ENCODE data around the gene SLX4IP. TPM values are rescaled to one million over a fixed set of nuclear protein-coding genes. Genes with fewer than 3 reads are reported as not detected.

Gene SLX4IP
- total and polyA plus RNA-seq, 4 donors, result 1.2 to 9.5 (median 4.3) TPM

- H3K9ac ChIP-seq (ENCODE audit: insufficient read depth in 1 of 2, low read length in 2 of 2), result no peak overlapping the region
- no peak overlapping the region for H3K27ac ChIP-seq (ENCODE audit: low read depth in 1 of 2, low read length in 1 of 2)
- no peak for TF ChIP-seq CTCF (IDR thresholded peaks at IDR 0.05; ENCODE audit: control extremely low read depth, extremely low read depth)
- peaks cover 0 to 5% (median under 1%) of the 10 kb centered on the region in 4 donors for H3K9me3 ChIP-seq (ENCODE audit: control insufficient read depth in 4 of 4, insufficient read depth in 3 of 4, low read length in 3 of 4)
- DNase-seq, result no peak
- H3K4me1 ChIP-seq (ENCODE audit: control insufficient read depth in 5 of 5, insufficient read depth in 5 of 5, low read length in 5 of 5), result peaks cover 0 to 22% (median 3%) of the 10 kb centered on the region in 5 donors
- no peak overlapping the region for H3K4me3 ChIP-seq
- no peaks in the 10 kb centered on the region for H3K27me3 ChIP-seq (ENCODE audit: control insufficient read depth in 3 of 3, insufficient read depth in 3 of 3, low read length in 2 of 3)
- ATAC-seq (ENCODE audit: insufficient read depth, low FRiP score), result no peak
- peaks cover 0 to 3% (median under 1%) of the 10 kb centered on the region in 4 donors for H3K36me3 ChIP-seq (ENCODE audit: control insufficient read depth in 4 of 4, insufficient read depth in 4 of 4, low read length in 4 of 4)
Measured at GRCh38 chr20:10462516-10462915, 27.4 kb downstream of the SLX4IP start.

DNA sequence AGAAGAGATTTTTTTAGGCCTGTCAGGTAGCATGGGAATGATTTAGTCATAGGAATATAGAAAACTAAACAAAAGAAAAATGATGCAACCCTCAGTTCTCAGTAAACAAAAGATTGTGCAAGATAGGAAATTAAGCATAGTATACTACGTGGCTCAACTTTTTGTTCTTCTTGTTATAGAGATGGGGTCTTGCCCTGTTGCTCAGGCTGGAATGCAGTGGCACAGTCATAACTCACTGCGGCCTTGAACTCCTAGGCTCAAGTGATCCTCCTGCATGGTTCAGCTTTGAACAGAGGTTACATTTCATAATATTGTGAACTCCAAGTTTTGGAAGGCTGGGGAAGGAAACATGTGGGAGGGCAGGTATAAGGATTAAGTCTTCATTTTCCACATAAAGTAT is 28.5 kb downstream of the SLX4IP start:
- Histone ChIP-seq H3K9ac (ENCODE audit: insufficient read depth in 1 of 2, low read length in 2 of 2) (no peak overlapping the region), H3K36me3 (ENCODE audit: control insufficient read depth in 4 of 4, insufficient read depth in 4 of 4, low read length in 4 of 4) (no peaks in the 10 kb centered on the region), H3K9me3 (ENCODE audit: control insufficient read depth in 4 of 4, insufficient read depth in 3 of 4, low read length in 3 of 4) (peaks cover 0 to 2% (median under 1%) of the 10 kb centered on the region in 4 donors), H3K27ac (ENCODE audit: low read depth in 1 of 2, low read length in 1 of 2) (no peak overlapping the region), H3K27me3 (ENCODE audit: control insufficient read depth in 3 of 3, insufficient read depth in 3 of 3, low read length in 2 of 3) (no peaks in the 10 kb centered on the region), H3K4me3 (no peak overlapping the region), H3K4me1 (ENCODE audit: control insufficient read depth in 5 of 5, insufficient read depth in 5 of 5, low read length in 5 of 5) (peaks cover 0 to 27% (median 5%) of the 10 kb centered on the region in 5 donors)
- WGBS, 2 donors, result 58 to 74% methylated on average over 2 of the region's 2 CpGs
- DNase-seq, result no peak
- TF ChIP-seq CTCF (IDR thresholded peaks at IDR 0.05; ENCODE audit: control extremely low read depth, extremely low read depth), result no peak
- no peak for ATAC-seq (ENCODE audit: insufficient read depth, low FRiP score)

- Histone ChIP-seq H3K9ac (ENCODE audit: insufficient read depth in 1 of 2, low read length in 2 of 2) (no peak overlapping the region), H3K27ac (ENCODE audit: low read depth in 1 of 2, low read length in 1 of 2) (no peak overlapping the region), H3K27me3 (ENCODE audit: control insufficient read depth in 3 of 3, insufficient read depth in 3 of 3, low read length in 2 of 3) (no peaks in the 10 kb centered on the region), H3K36me3 (ENCODE audit: control insufficient read depth in 4 of 4, insufficient read depth in 4 of 4, low read length in 4 of 4) (no peaks in the 10 kb centered on the region), H3K4me3 (no peak overlapping the region), H3K4me1 (ENCODE audit: control insufficient read depth in 5 of 5, insufficient read depth in 5 of 5, low read length in 5 of 5) (peaks cover 0 to 34% (median 5%) of the 10 kb centered on the region in 5 donors), H3K9me3 (ENCODE audit: control insufficient read depth in 4 of 4, insufficient read depth in 3 of 4, low read length in 3 of 4) (peaks cover 0 to 2% (median 0%) of the 10 kb centered on the region in 4 donors)
- TF ChIP-seq CTCF (IDR thresholded peaks at IDR 0.05; ENCODE audit: control extremely low read depth, extremely low read depth), result no peak
- DNase-seq (peak in 2 of 3 donors; percentile 22 to 38), ATAC-seq (ENCODE audit: insufficient read depth, low FRiP score) (no peak)
- WGBS, 2 donors, result 80 to 88% methylated on average over 3 of the region's 3 CpGs
Measured at GRCh38 chr20:10465135-10465534, 30.0 kb downstream of the SLX4IP start.

DNA sequence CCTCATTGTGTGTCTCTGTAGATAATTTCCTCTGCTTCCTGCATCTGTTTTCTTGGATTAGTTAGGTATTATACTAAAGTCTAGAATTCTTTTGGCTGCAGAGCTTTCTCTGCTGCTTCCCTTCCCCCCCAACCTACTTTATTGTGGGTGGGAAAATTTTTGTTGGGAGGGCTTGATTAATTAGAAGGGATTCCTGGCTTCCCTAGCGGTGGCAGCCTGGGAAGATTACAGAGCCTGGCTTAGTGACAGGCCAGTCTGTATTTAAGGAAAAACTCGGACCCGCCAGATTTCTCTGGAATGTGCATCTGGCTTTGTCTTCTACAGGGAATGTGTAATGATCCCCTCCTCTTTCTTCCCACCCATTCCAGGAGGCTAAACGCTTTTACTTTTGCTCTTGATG is 31.2 kb downstream of the SLX4IP start:
- Histone ChIP-seq H3K9me3 (ENCODE audit: control insufficient read depth in 4 of 4, insufficient read depth in 3 of 4, low read length in 3 of 4) (peaks cover 0 to 2% (median 0%) of the 10 kb centered on the region in 4 donors), H3K9ac (ENCODE audit: insufficient read depth in 1 of 2, low read length in 2 of 2) (peak overlapping the region in 1 of 2 donors; percentile 2), H3K27me3 (ENCODE audit: control insufficient read depth in 3 of 3, insufficient read depth in 3 of 3, low read length in 2 of 3) (no peaks in the 10 kb centered on the region), H3K4me1 (ENCODE audit: control insufficient read depth in 5 of 5, insufficient read depth in 5 of 5, low read length in 5 of 5) (peaks cover 0 to 34% (median 5%) of the 10 kb centered on the region in 5 donors), H3K27ac (ENCODE audit: low read depth in 1 of 2, low read length in 1 of 2) (peak overlapping the region in 1 of 2 donors; percentile 12), H3K4me3 (no peak overlapping the region), H3K36me3 (ENCODE audit: control insufficient read depth in 4 of 4, insufficient read depth in 4 of 4, low read length in 4 of 4) (no peaks in the 10 kb centered on the region)
- DNase-seq, result peak; percentile 68 to 82 (median 81)
- no peak for ATAC-seq (ENCODE audit: insufficient read depth, low FRiP score)
- 53 to 66% methylated on average over 4 of the region's 4 CpGs for WGBS, 2 donors
- TF ChIP-seq CTCF (IDR thresholded peaks at IDR 0.05; ENCODE audit: control extremely low read depth, extremely low read depth), result no peak
